ENCODE results near the gene SHISA5.

DNA sequence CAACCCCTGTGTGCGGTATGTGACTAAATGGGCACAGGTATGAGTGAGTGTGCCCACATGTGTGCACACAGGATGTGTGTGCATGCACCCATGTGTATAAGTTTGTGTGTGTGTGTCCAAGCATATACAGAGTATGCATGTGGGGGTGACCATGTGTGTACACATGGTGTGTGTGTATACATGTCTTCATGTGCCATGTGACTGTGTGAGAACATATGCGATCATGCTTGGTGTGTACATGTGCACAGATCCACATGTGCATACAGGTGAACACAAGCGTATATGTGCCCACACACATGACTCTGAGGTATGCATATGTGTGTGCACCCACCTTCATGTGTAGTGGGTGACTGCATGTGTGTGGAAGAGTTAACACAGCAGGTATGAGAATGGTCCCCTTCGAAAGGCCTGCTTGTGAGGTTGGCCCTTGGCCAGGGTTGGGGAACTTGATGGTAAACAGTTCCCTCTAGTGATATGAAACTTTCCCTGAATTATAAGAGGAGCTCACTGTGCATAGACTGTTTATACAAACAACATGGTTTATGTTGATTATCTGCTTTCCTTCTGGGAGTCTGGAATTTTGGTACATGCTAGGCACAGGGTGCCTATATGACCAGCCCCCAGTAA is 42.3 kb upstream of the SHISA5 start:
- no peak for TF ChIP-seq ELF4 (IDR thresholded peaks at IDR 0.05)
- TF ChIP-seq CTBP1 (IDR thresholded peaks at IDR 0.05; ENCODE audit: borderline replicate concordance): no peak
- no peak for TF ChIP-seq FOXK2 (IDR thresholded peaks at IDR 0.05)
- no peak for TF ChIP-seq BHLHE40 (IDR thresholded peaks at IDR 0.05; ENCODE audit: borderline replicate concordance)
- TF ChIP-seq FOXA1 (IDR thresholded peaks at IDR 0.05): no peak
- no peak for TF ChIP-seq ARNT (IDR thresholded peaks at IDR 0.05)
- no peak for TF ChIP-seq L3MBTL2 (conservative IDR thresholded peaks at IDR 0.05)
- no peak for TF ChIP-seq SP1 (IDR thresholded peaks at IDR 0.05)
